Neural cell (in vitro differentiated cells): ENCODE results near the gene SAMD10.

Experiments
- CTCF ChIP-seq: fragments of 450-650 bp; IDR thresholded peaks from 2 replicates; pipeline ENCODE4 v1.5.1; 2014; ENCODE audit warnings: antibody characterized with exemption, mild to moderate bottlenecking, moderate library complexity; ENCODE audit not compliant: poor library complexity, severe bottlenecking
- EP300 ChIP-seq: fragments of 450-650 bp; conservative IDR thresholded peaks from 2 replicates; pipeline ENCODE4 v1.6.1; 2014; ENCODE audit warnings: antibody characterized with exemption, mild to moderate bottlenecking, moderate library complexity; ENCODE audit not compliant: poor library complexity, severe bottlenecking
- POLR2AphosphoS5 ChIP-seq: IDR thresholded peaks from 2 replicates; pipeline ENCODE4 v1.6.1; 2012
- REST ChIP-seq: IDR thresholded peaks from 2 replicates; pipeline ENCODE4 v1.6.1; 2012; ENCODE audit warnings: borderline replicate concordance

- TF ChIP-seq POLR2AphosphoS5 (no peak), REST (no peak), EP300 (no peak), CTCF (no peak)
These were observed 45.8 kb upstream of the SAMD10 start for GRCh38 chr20:64025101-64025825.
